HepG2 (cell line): ENCODE results near the gene MAN2C1. TPM values are rescaled to one million over a fixed set of nuclear protein-coding genes. Genes with fewer than 3 reads are reported as not detected.
"Not testable (repeated sequence)": the region's sequence is repeated elsewhere in the genome, so short reads cannot be mapped to it uniquely, and the experiment has no call there.

Experiments
- ATAC-seq: fragments of 200-7000 bp; cut with Tn5 transposase; 3 replicates; pipeline ENCODE4 v1.9.1; 2020; ENCODE audit warnings: mild to moderate bottlenecking, moderate library complexity
- BruUV-seq: library from RNA; stranded (reverse); fragments of 400-500 nt; replicated peaks from 2 replicates; lab custom pipeline; 2021; lab: Mats Ljungman, UMichigan
- CTCF ChIA-PET: fragments of 300-600 bp; formaldehyde crosslinking; extraction: SDS; loops from one replicate; lab custom pipeline; 2021; ENCODE audit warnings: low total read pairs, inconsistent platforms, low intra/inter-chr PET ratio; lab: Yijun Ruan, JAX
- POLR2A ChIA-PET: fragments of 350-600 bp; sonication (Branson Sonifier 250); formaldehyde crosslinking; loops from one replicate; lab custom pipeline; 2020; ENCODE audit warnings: antibody characterized with exemption, inconsistent platforms; lab: Yijun Ruan, JAX
- DNase-seq: peaks from one replicate; pipeline ENCODE4 v3.0.0-alpha.2; 2015; ENCODE audit warnings: low spot score
- FAIRE-seq: peaks from 3 replicates; lab custom pipeline; 2011; peaks lifted over from hg19 to GRCh38; lab: Jason Lieb, UNC
- H2AFZ ChIP-seq: one replicate; pipeline ENCODE4 v1.6.1; 2011; ENCODE audit warnings: low read length, inconsistent platforms
- H3K27ac ChIP-seq: fragments of 300-600 bp; 3 replicates; pipeline ENCODE4 v1.8.0; 2011; ENCODE audit warnings: mixed run types, mild to moderate bottlenecking, mixed read lengths, low read length, inconsistent platforms; ENCODE audit not compliant: insufficient read depth; ENCODE audit errors: extremely low read length
- H3K27me3 ChIP-seq, 2 experiments: fragments of 200-600 bp in 1 of 2; 2 replicates in 1 of 2; 3 replicates in 1 of 2; pipeline versions ENCODE4 v1.6.0 to v1.8.0; 2011; ENCODE audit warnings: low read length in 2 of 2, mild to moderate bottlenecking in 2 of 2, moderate library complexity in 2 of 2, inconsistent platforms in 1 of 2; ENCODE audit not compliant: insufficient read depth in 2 of 2, control insufficient read depth in 1 of 2
- H3K36me3 ChIP-seq, 2 experiments: fragments of 200-600 bp in 1 of 2; replicated peaks in 1 of 2; 2 replicates in 1 of 2; 3 replicates in 1 of 2; pipeline versions ENCODE4 v1.5.1 to v1.8.0; 2011; ENCODE audit warnings: low read length in 2 of 2, inconsistent platforms in 1 of 2; ENCODE audit not compliant: insufficient read depth in 2 of 2, control insufficient read depth in 1 of 2
- H3K4me1 ChIP-seq: 2 replicates; pipeline ENCODE4 v1.5.1; 2012; ENCODE audit warnings: low read length, inconsistent platforms; ENCODE audit not compliant: insufficient read depth
- H3K4me2 ChIP-seq: 2 replicates; pipeline ENCODE4 v1.6.0; 2011; ENCODE audit warnings: low read depth, low read length, inconsistent platforms
- H3K4me3 ChIP-seq, 3 experiments: fragments of 200-600 bp in 1 of 3; sonication (generic), shearing (Covaris generic) in 1 of 3; replicated peaks in 1 of 3; 2 replicates each; pipeline ENCODE4 v1.5.1; 2011 to 2016; ENCODE audit warnings: low read length in 3 of 3, inconsistent platforms in 2 of 3, low read depth in 2 of 3, mild to moderate bottlenecking in 2 of 3, control low read depth in 1 of 3, mixed read lengths in 1 of 3; ENCODE audit not compliant: insufficient read depth in 1 of 3
- H3K79me2 ChIP-seq: one replicate; pipeline ENCODE4 v1.6.1; 2011; ENCODE audit warnings: low read length, inconsistent platforms; ENCODE audit not compliant: insufficient read depth
- H3K9ac ChIP-seq: 2 replicates; pipeline ENCODE4 v1.6.0; 2011; ENCODE audit warnings: mild to moderate bottlenecking, low read depth, low read length, inconsistent platforms; ENCODE audit not compliant: insufficient read depth
- H3K9me3 ChIP-seq: 2 replicates; pipeline ENCODE4 v1.5.1; 2012; ENCODE audit warnings: mild to moderate bottlenecking, low read length
- H4K20me1 ChIP-seq: 2 replicates; pipeline ENCODE4 v1.6.0; 2011; ENCODE audit warnings: inconsistent platforms, mild to moderate bottlenecking, low read length, moderate library complexity; ENCODE audit not compliant: insufficient read depth
- CEBPB ChIP-seq: IDR thresholded peaks from 2 replicates; pipeline ENCODE4 v1.6.1; 2011; ENCODE audit warnings: low read depth, low read length, improper control_type of control experiment, borderline replicate concordance
- CEBPG ChIP-seq: IDR thresholded peaks from 2 replicates; pipeline ENCODE4 v1.6.1; 2016
- ZFAT ChIP-seq: sonication (generic); formaldehyde crosslinking; conservative IDR thresholded peaks from 2 replicates; pipeline ENCODE4 v1.8.1; 2023; ENCODE audit warnings: missing genetic modification reagents, inconsistent platforms
- ZNF225 ChIP-seq: sonication (generic); formaldehyde crosslinking; IDR thresholded peaks from 2 replicates; pipeline ENCODE4 v1.4.0; 2020; ENCODE audit warnings: mild to moderate bottlenecking, missing genetic modification reagents
- WGBS: methylation state at CpG from one replicate; pipeline ENCODE4 v1.1.6; 2017; ENCODE audit warnings: low lambda C conversion rate; 5-methylcytosine and 5-hydroxymethylcytosine counted together
- in situ Hi-C: cut with HindIII; loops from 2 replicates; pipeline ENCODE4 v1.10.0; 2017; ENCODE audit warnings: low pct_unique_long_range_greater_than_20kb; ENCODE audit not compliant: extremely low pct_ligation_motif_present
- intact Hi-C: fragments of 100-400 bp; cut with micrococcal nuclease; formaldehyde crosslinking; loops from one replicate; pipeline ENCODE4 v1.10.0; 2022; ENCODE audit not compliant: unreplicated experiment
- polyA plus RNA-seq, 8 experiments: library from polyadenylated mRNA; depleted of rRNA in 3 of 8; stranded (reverse) in 7 of 8; unstranded in 1 of 8; fragments of >200 nt; fragmentation: Illumina TruSeq in 4 of 8; extraction: Trizol in 4 of 8; gene quantifications; 2 replicates each; pipeline versions ENCODE4 v1.2.1 to v1.2.3, GENCODE V29; 2011 to 2016; ENCODE audit warnings: low read depth in 4 of 8, missing spikeins in 1 of 8, mixed read lengths in 1 of 8; ENCODE audit not compliant: insufficient read depth in 1 of 8
- total RNA-seq, 5 experiments: library from RNA; depleted of rRNA; stranded (reverse); fragments of >200 nt; fragmentation: Illumina TruSeq; extraction: Trizol; gene quantifications; 2 replicates each; pipeline ENCODE4 v1.2.3, GENCODE V29; 2016; ENCODE audit warnings: low read depth in 1 of 5
- TF ChIP-seq, protein P1 (sequence below): sonication (generic); formaldehyde crosslinking; IDR thresholded peaks from 2 replicates; pipeline ENCODE4 v1.4.0; 2020; ENCODE audit warnings: mild to moderate bottlenecking, missing genetic modification reagents, borderline replicate concordance

MAN2C1 gene
- total and polyA plus RNA-seq, 2 of the 13 experiments (the other 11 are each of a cell fraction or from before 2014, with no cell fraction given), result 62.6 to 71.0 TPM

GRCh38 chr15:75319231-75319897 is 49.0 kb downstream of the MAN2C1 start:
- ATAC-seq, H3K79me2 ChIP-seq, CTCF ChIA-PET, H2AFZ ChIP-seq, H3K4me2 ChIP-seq, H3K27me3 ChIP-seq, BruUV-seq, H3K36me3 ChIP-seq, DNase-seq, H3K27ac ChIP-seq, POLR2A ChIA-PET, in situ Hi-C loops, H3K9me3 ChIP-seq, FAIRE-seq, H4K20me1 ChIP-seq, H3K4me3 ChIP-seq, intact Hi-C loops, H3K9ac ChIP-seq: not testable (repeated sequence)
- TF ChIP-seq CEBPB, result peak; percentile 40; the same call in 1 of the 2 replicates
- TF ChIP-seq CEBPG (CRISPR knock-in tag), result 0 out of 2 replicates have a peak, but pooled peaks have one; percentile 17
- H3K4me1 ChIP-seq, result peaks cover 14% of the 10 kb centered on the region
- 39% methylated on average over 4 of the region's 5 CpGs for WGBS

DNA sequence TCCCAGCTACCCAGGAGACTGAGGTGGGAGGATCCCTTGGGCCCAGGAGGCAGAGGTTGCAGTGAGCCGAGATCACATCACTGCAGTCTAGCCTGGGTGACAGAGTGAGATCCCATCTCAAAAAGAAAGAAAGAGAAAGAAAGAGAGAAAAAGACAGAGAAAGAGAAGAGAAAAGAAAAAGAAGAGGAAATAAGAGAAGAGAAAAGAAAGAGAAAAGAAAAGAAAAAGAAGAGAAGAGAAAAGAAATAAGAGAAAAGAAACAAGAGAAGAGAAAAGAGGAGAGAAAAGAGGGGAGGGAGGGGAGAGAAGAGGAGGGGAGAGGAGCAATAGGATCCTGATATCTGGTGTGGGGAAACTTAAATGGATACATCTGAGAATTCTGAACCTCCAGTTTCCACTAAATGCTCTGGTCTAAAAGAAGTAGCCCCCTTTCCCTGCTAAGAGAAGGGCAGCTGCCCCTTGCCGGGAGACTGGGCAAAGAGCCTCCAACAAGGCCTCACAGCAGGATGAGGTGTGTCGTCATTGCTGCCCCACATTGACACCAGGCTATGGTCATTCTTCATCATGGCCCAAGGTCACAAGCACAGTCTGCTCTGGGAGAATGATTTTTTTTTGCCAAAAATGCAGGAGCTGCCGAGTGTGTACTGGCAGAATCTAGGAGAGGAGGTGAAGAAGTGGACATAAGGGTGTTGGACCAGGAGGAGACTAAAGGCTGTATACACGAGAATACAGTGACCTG is 53.7 kb downstream of the MAN2C1 start:
- in situ Hi-C loops, result no loop called here
- FAIRE-seq, result no peak

More for the DNA sequence above, 53.7 kb downstream of the MAN2C1 start:
- Histone ChIP-seq H3K9me3 (no peaks in the 10 kb centered on the region), H3K79me2 (no peaks in the 10 kb centered on the region), H3K4me1 (peaks cover 2% of the 10 kb centered on the region), H3K4me3 (no peak overlapping the region), H3K4me2 (no peak overlapping the region), H2AFZ (no peak overlapping the region), H3K36me3 (no peaks in the 10 kb centered on the region), H4K20me1 (no peaks in the 10 kb centered on the region), H3K9ac (no peak overlapping the region), H3K27me3 (peaks cover 0 to 9% of the 10 kb centered on the region in 2 experiments; a peak in 2 of 5 replicates), H3K27ac (no peak overlapping the region)
- 20% methylated on average over 4 of the region's 5 CpGs for WGBS
- ATAC-seq (no peak), DNase-seq (no peak)
- intact Hi-C loops, result no loop called here
- BruUV-seq, result no TSS peak
- TF ChIP-seq, protein P1, sequence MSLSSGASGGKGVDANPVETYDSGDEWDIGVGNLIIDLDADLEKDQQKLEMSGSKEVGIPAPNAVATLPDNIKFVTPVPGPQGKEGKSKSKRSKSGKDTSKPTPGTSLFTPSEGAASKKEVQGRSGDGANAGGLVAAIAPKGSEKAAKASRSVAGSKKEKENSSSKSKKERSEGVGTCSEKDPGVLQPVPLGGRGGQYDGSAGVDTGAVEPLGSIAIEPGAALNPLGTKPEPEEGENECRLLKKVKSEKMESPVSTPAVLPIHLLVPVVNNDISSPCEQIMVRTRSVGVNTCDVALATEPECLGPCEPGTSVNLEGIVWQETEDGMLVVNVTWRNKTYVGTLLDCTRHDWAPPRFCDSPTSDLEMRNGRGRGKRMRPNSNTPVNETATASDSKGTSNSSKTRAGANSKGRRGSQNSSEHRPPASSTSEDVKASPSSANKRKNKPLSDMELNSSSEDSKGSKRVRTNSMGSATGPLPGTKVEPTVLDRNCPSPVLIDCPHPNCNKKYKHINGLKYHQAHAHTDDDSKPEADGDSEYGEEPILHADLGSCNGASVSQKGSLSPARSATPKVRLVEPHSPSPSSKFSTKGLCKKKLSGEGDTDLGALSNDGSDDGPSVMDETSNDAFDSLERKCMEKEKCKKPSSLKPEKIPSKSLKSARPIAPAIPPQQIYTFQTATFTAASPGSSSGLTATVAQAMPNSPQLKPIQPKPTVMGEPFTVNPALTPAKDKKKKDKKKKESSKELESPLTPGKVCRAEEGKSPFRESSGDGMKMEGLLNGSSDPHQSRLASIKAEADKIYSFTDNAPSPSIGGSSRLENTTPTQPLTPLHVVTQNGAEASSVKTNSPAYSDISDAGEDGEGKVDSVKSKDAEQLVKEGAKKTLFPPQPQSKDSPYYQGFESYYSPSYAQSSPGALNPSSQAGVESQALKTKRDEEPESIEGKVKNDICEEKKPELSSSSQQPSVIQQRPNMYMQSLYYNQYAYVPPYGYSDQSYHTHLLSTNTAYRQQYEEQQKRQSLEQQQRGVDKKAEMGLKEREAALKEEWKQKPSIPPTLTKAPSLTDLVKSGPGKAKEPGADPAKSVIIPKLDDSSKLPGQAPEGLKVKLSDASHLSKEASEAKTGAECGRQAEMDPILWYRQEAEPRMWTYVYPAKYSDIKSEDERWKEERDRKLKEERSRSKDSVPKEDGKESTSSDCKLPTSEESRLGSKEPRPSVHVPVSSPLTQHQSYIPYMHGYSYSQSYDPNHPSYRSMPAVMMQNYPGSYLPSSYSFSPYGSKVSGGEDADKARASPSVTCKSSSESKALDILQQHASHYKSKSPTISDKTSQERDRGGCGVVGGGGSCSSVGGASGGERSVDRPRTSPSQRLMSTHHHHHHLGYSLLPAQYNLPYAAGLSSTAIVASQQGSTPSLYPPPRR (CRISPR knock-in tag), result no peak
- TF ChIP-seq ZFAT (CRISPR knock-in tag) (no peak), ZNF225 (CRISPR knock-in tag) (no peak)
- CTCF ChIA-PET, result no interaction called here
- POLR2A ChIA-PET, result no interaction called here
